ENCODE results near the gene FOXJ3.

- TF ChIP-seq POLR2A (IDR thresholded peaks at IDR 0.05; ENCODE audit: borderline replicate concordance, extremely low read depth, insufficient read depth, insufficient read length): no peak
- TF ChIP-seq RAD21 (IDR thresholded peaks at IDR 0.05; ENCODE audit: low read depth): no peak
- TF ChIP-seq REST (IDR thresholded peaks at IDR 0.05; ENCODE audit: low read depth): no peak
- TF ChIP-seq CTCF (IDR thresholded peaks at IDR 0.05 in 2 of 3, conservative IDR thresholded peaks at IDR 0.05 in 1 of 3; ENCODE audit: borderline replicate concordance in 1 of 3, insufficient read depth in 1 of 3, low read depth in 2 of 3, low read length in 2 of 3): no peak
- TF ChIP-seq CEBPB (IDR thresholded peaks at IDR 0.05; ENCODE audit: low read depth): no peak
Observed at GRCh38 chr1:42140191-42140590, 194.8 kb downstream of the FOXJ3 start.
